ENCODE measurements around the gene SEMA5A. TPM values are rescaled to one million over a fixed set of nuclear protein-coding genes. Genes with fewer than 3 reads are reported as not detected.

Gene SEMA5A
- total and polyA plus RNA-seq, 8 donors: 18.2 to 29.5 (median 20.8) TPM

DNA sequence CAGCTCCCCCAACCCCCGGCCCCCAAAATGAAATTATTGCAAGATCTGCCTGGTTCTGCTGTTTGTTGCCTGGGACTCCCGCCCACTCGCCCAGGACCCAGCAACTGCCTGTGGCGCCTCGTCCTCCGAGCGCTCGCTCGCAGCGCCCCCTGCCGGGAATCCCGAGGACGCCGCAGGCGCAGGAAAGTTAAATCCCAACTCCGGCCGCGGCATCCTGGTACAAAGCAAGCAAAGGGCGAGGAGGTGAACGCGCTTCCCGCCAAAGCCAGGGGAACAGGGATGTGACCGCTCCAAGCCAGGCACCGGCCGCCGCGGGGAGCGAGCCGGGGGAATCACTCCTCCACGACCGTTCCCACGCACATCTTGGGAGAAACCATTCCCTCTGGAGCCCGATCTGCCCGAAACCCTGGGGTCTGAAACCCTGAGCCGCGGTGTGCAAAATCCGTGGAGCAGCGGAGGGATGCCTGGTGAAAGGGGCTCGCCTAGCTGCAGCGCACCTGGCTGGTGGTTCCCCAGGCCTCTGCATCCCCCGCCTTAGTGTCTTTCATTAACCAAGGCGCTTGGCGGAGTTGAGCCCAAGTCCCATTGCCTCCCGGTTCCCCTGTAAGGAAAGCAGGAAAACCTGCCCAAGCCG, 1.3 kb downstream of the SEMA5A start:
- peaks cover 0 to 8% of the 10 kb centered on the region in 2 donors for H3K36me3 ChIP-seq
- ATAC-seq (peak; percentile 79), DNase-seq (peak; percentile 80 to 93 (median 90))
- H3K4me3 ChIP-seq: peak overlapping the region; percentile 55 to 68
- no peaks in the 10 kb centered on the region for H3K9me3 ChIP-seq
- H3K27me3 ChIP-seq: peaks cover 5 to 60% of the 10 kb centered on the region in 2 donors
- peak overlapping the region in 1 of 2 donors; percentile 43 for H3K27ac ChIP-seq
- peaks cover 0 to 5% of the 10 kb centered on the region in 2 donors for H3K4me1 ChIP-seq
- intact Hi-C loops (cut with DNase I): no loop called here
- TF ChIP-seq CTCF (IDR thresholded peaks at IDR 0.05): peak; percentile 73 to 81

- Histone ChIP-seq H3K36me3 (peaks cover 0 to 3% of the 10 kb centered on the region in 2 donors), H3K4me3 (peak overlapping the region; percentile 55 to 68), H3K9me3 (no peaks in the 10 kb centered on the region), H3K27ac (peak overlapping the region in 1 of 2 donors; percentile 43), H3K4me1 (peaks cover 0 to 5% of the 10 kb centered on the region in 2 donors), H3K27me3 (peaks cover 5 to 60% of the 10 kb centered on the region in 2 donors)
- DNase-seq: no peak
- TF ChIP-seq CTCF (IDR thresholded peaks at IDR 0.05): no peak
- ATAC-seq: no peak
- intact Hi-C loops (cut with DNase I): no loop called here
Observed at GRCh38 chr5:9544056-9544455, 1.8 kb downstream of the SEMA5A start.

DNA sequence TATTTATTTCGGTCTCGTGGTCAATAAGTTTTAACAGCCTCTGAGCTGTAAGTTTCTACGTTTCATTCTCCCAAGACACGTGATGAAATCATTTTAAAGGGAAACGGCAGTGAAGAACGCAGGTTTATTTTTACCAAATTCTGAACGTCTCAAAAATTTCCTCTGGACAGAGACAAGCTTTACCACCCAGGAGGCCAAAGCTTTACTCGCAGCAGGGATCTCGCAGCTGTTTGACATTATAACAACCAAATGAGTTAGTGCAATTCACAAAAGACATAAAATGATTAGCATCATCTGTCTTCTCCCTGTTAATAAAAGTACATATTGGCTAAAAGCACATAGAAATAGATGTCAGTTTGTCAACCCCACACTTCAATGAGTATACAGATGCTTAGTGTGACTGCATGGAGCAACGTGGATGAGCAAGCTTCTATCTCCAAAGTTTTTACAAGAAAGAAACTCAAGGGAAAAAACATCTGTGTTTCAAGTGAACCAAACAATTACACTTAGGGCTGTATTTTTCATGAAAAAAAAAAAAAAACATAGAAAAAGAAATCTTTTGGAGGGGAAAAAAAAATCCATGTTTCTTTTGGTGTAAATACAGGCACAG, 2.5 kb downstream of the SEMA5A start:
- H3K36me3 ChIP-seq: no peaks in the 10 kb centered on the region
- ATAC-seq (no peak), DNase-seq (no peak)
- H3K9me3 ChIP-seq: no peaks in the 10 kb centered on the region
- intact Hi-C loops (cut with DNase I): no loop called here
- no peak for TF ChIP-seq CTCF (IDR thresholded peaks at IDR 0.05)
- peaks cover 0 to 5% of the 10 kb centered on the region in 2 donors for H3K4me1 ChIP-seq
- H3K4me3 ChIP-seq: peak overlapping the region in 1 of 2 donors; percentile 55
- H3K27ac ChIP-seq: peak overlapping the region in 1 of 2 donors; percentile 1
- peaks cover 5 to 60% of the 10 kb centered on the region in 2 donors for H3K27me3 ChIP-seq

DNA sequence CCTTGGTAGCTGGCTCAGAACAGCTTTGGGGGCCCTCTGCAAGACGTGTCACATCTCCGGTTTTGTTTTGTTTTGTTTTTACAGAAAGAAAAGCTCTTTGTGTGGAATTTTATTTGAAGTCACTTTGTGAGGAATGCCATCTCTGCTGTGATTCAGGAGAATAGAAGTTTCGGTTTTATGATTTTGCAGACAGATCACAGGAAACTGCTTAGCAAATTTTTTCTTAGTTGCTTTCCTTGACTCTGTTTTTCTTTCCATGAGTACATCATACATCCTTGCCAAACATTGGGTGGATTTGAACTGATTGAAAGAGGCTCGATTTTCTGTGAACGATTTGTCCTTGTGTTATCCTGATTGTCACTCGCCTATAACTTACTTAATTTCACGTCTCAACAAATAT, 5.1 kb downstream of the SEMA5A start:
- no peak for DNase-seq
- intact Hi-C loops (cut with DNase I): no loop called here
- no peak overlapping the region for H3K27ac ChIP-seq

More for the DNA sequence above, 5.1 kb downstream of the SEMA5A start:
- H3K9me3 ChIP-seq: no peaks in the 10 kb centered on the region
- no peak overlapping the region for H3K4me3 ChIP-seq
- H3K27me3 ChIP-seq: peaks cover 5 to 38% of the 10 kb centered on the region in 2 donors
- no peak for TF ChIP-seq CTCF (IDR thresholded peaks at IDR 0.05)
- no peak for ATAC-seq
- no peaks in the 10 kb centered on the region for H3K36me3 ChIP-seq
- peaks cover 0 to 5% of the 10 kb centered on the region in 2 donors for H3K4me1 ChIP-seq
